Stimulated activated CD4-positive, alpha-beta T cell treated with anti-CD3 and anti-CD28 coated beads, Interleukin-12 subunit alpha, Interleukin-12 subunit beta, amount 100 ng/mL, for 4 hours (primary cell): ENCODE results near the gene TMEM44.
"Not testable (repeated sequence)": the region's sequence is repeated elsewhere in the genome, so short reads cannot be mapped to it uniquely, and the experiment has no call there.

ENCODE experiments used
- DNase-seq: peaks from one replicate; pipeline ENCODE4 v3.0.0-alpha.2; 2020

The TMEM44 gene

GRCh38 chr3:194608981-194609380 lies 24.2 kb downstream of the TMEM44 start:
- no peak for DNase-seq

GRCh38 chr3:194607592-194608389 lies 25.4 kb downstream of the TMEM44 start:
- no peak for DNase-seq

GRCh38 chr3:194606941-194607340 lies 26.3 kb downstream of the TMEM44 start:
- no peak for DNase-seq

- no peak for DNase-seq
Observed at GRCh38 chr3:194606163-194606562, 27.1 kb downstream of the TMEM44 start.

GRCh38 chr3:194605314-194605713 lies 27.9 kb downstream of the TMEM44 start:
- not testable (repeated sequence) for DNase-seq

GRCh38 chr3:194604837-194605236 lies 28.4 kb downstream of the TMEM44 start:
- no peak for DNase-seq

- DNase-seq, result no peak
Observed at GRCh38 chr3:194604126-194604525, 29.1 kb downstream of the TMEM44 start.

GRCh38 chr3:194602669-194603171 lies 30.5 kb downstream of the TMEM44 start:
- DNase-seq, result no peak

- DNase-seq, result no peak
Observed at GRCh38 chr3:194598771-194599557, 34.3 kb downstream of the TMEM44 start.

GRCh38 chr3:194596906-194597305 lies 36.3 kb downstream of the TMEM44 start:
- no peak for DNase-seq

- DNase-seq, result no peak
Observed at GRCh38 chr3:194592798-194593752, 40.1 kb downstream of the TMEM44 start.

GRCh38 chr3:194588741-194589140 lies 44.5 kb downstream of the TMEM44 start:
- DNase-seq, result no peak

GRCh38 chr3:194588236-194588635 lies 45.0 kb downstream of the TMEM44 start:
- no peak for DNase-seq

- DNase-seq, result no peak
Observed at GRCh38 chr3:194587438-194587931, 45.7 kb downstream of the TMEM44 start.

GRCh38 chr3:194586836-194587235 lies 46.4 kb downstream of the TMEM44 start:
- DNase-seq, result no peak

- DNase-seq, result no peak
Observed at GRCh38 chr3:194585880-194586281, 47.3 kb downstream of the TMEM44 start.

- no peak for DNase-seq
Observed at GRCh38 chr3:194584866-194585265, 48.4 kb downstream of the TMEM44 start.

- no peak for DNase-seq
Observed at GRCh38 chr3:194584320-194584776, 48.9 kb downstream of the TMEM44 start.

- DNase-seq, result no peak
Observed at GRCh38 chr3:194582196-194582905, 50.9 kb downstream of the TMEM44 start.

GRCh38 chr3:194579091-194579606 lies 54.1 kb downstream of the TMEM44 start:
- DNase-seq, result no peak
